Measurements from ENCODE around the gene TMEM72. TPM values are rescaled to one million over a fixed set of nuclear protein-coding genes. Genes with fewer than 3 reads are reported as not detected.

Gene TMEM72
- total RNA-seq, 6 donors from 2014 or later: 0.06 TPM; not detected in 5

GRCh38 chr10:44913350-44914081, 2.4 kb downstream of the TMEM72 start:
- WGBS, 2 donors: 64 to 66% methylated on average over 6 to 12 of the region's 12 CpGs
- TF ChIP-seq CTCF (IDR thresholded peaks at IDR 0.05): no peak
- no peak for TF ChIP-seq POLR2AphosphoS5 (IDR thresholded peaks at IDR 0.05)
- no peak for DNase-seq
- ATAC-seq (ENCODE audit: low FRiP score in 2 of 2): no peak
- no peaks in the 10 kb centered on the region for H3K36me3 ChIP-seq
- H3K27ac ChIP-seq: no peak overlapping the region
- H3K9me3 ChIP-seq: no peaks in the 10 kb centered on the region
- H3K27me3 ChIP-seq: no peaks in the 10 kb centered on the region
- H3K4me1 ChIP-seq: peaks cover 10 to 36% (median 22%) of the 10 kb centered on the region in 4 donors
- H3K4me3 ChIP-seq: no peak overlapping the region

DNA sequence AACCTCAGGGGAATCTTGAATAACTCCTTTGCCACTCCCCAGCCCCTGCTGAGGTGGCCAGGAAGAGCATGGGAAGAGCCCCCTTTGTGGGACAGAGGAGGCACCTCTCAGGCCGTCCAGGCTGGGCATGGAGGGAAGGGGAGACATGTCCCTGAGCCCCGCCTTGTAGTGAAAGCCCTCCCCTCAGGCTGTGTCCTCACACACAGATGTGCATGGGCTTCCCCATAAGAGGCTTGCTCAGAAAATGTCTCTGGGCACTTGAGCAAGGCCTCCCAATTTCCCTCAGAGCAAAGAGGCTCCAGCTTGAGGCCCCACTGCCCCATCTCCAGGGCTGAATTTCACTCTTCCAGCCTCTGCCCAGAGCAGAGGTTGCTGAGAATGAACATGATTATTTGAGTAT, 3.8 kb downstream of the TMEM72 start:
- no peaks in the 10 kb centered on the region for H3K36me3 ChIP-seq
- no peak overlapping the region for H3K27ac ChIP-seq
- TF ChIP-seq POLR2A (IDR thresholded peaks at IDR 0.05) (no peak), POLR2AphosphoS5 (IDR thresholded peaks at IDR 0.05) (no peak), CTCF (IDR thresholded peaks at IDR 0.05) (no peak)
- no peak overlapping the region for H3K4me3 ChIP-seq
- peaks cover 10 to 36% (median 20%) of the 10 kb centered on the region in 4 donors for H3K4me1 ChIP-seq
- no peaks in the 10 kb centered on the region for H3K9me3 ChIP-seq
- DNase-seq (no peak), ATAC-seq (ENCODE audit: low FRiP score in 2 of 2) (no peak)
- no peaks in the 10 kb centered on the region for H3K27me3 ChIP-seq
- 86 to 100% methylated on average over 2 of the region's 2 CpGs for WGBS, 2 donors

DNA sequence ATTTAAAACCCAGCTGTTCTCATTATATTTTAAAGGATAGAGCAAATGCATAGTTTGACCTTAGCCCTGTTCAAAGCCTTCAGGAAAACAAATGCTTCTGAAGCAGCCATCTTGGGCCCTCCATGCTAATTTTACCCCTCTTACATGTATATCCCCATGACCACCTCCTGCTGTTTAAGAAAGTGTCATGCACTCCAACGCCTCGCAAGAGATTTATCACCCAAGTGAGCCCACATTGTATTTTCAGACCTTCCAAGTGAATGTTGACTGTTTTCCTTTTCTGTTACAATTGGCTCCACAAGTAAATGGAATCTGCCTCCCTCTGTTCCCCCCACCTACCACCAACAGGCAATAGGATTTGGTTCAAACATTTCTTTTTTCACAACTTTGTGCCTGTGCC, 5.3 kb downstream of the TMEM72 start:
- WGBS, 2 donors: 92% methylated on average over 2 of the region's 2 CpGs

DNA sequence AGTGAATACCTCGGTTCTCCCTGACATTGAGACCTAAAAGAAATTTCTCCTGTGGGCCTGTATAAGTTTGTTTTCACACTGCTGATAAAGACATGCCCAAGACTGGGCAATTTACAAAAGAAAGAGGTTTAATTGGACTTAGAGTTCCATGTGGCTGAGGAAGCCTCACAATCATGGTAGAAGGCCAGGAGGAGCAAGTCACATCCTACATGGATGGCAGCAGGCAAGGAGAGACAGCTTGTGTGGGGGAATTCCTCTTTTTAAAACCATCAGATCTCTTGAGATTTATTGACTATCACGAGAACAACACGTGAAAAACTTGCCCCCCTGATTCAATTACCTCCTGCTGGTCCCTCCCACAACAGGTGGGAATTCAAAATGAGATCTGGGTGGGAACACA, 6.7 kb downstream of the TMEM72 start:
- ATAC-seq (ENCODE audit: low FRiP score in 2 of 2): no peak
- Histone ChIP-seq H3K36me3 (no peaks in the 10 kb centered on the region), H3K4me3 (no peak overlapping the region), H3K27me3 (no peaks in the 10 kb centered on the region), H3K27ac (no peak overlapping the region), H3K4me1 (peaks cover 5 to 17% (median 11%) of the 10 kb centered on the region in 4 donors), H3K9me3 (no peaks in the 10 kb centered on the region)
- no peak for DNase-seq
- 82 to 92% methylated on average over 3 of the region's 3 CpGs for WGBS, 2 donors
- TF ChIP-seq POLR2A (IDR thresholded peaks at IDR 0.05): no peak
- no peak for TF ChIP-seq CTCF (IDR thresholded peaks at IDR 0.05)
- no peak for TF ChIP-seq EP300 (IDR thresholded peaks at IDR 0.05)

More for the DNA sequence above, 5.3 kb downstream of the TMEM72 start:
- H3K27ac ChIP-seq: no peak overlapping the region
- no peaks in the 10 kb centered on the region for H3K9me3 ChIP-seq
- ATAC-seq (ENCODE audit: low FRiP score in 2 of 2) (no peak), DNase-seq (no peak)
- peaks cover 6 to 28% (median 12%) of the 10 kb centered on the region in 4 donors for H3K4me1 ChIP-seq
- H3K36me3 ChIP-seq: no peaks in the 10 kb centered on the region
- no peaks in the 10 kb centered on the region for H3K27me3 ChIP-seq
- H3K4me3 ChIP-seq: no peak overlapping the region
- TF ChIP-seq CTCF (IDR thresholded peaks at IDR 0.05): no peak
- no peak for TF ChIP-seq EP300 (IDR thresholded peaks at IDR 0.05)
- TF ChIP-seq POLR2A (IDR thresholded peaks at IDR 0.05): no peak
- no peak for TF ChIP-seq POLR2AphosphoS5 (IDR thresholded peaks at IDR 0.05)

DNA sequence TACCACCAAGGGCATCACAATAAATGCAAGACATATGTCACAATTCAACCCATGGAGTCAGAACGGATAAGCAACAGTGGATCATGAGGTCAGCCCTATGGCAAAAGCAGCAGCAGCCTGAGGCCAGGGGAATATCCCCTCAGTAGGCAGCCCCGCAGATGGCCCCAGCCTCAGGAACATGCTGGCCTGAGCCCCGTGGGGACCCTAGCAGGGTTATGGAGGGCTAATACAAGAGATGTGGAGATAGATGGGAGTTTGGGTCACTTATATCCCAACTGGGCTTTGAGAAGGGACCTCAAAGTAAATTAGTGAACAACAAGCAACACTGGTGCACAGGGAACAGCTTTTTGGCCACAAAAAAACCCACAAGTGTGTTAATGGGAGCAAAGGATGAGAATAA, 9.1 kb downstream of the TMEM72 start:
- Histone ChIP-seq H3K4me3 (no peak overlapping the region), H3K27me3 (no peaks in the 10 kb centered on the region), H3K36me3 (no peaks in the 10 kb centered on the region), H3K4me1 (no peaks in the 10 kb centered on the region), H3K27ac (no peak overlapping the region), H3K9me3 (no peaks in the 10 kb centered on the region)
- ATAC-seq (ENCODE audit: low FRiP score in 2 of 2): no peak
- no peak for DNase-seq
- 83 to 90% methylated on average over 3 of the region's 3 CpGs for WGBS, 2 donors
- no peak for TF ChIP-seq POLR2A (IDR thresholded peaks at IDR 0.05)
- TF ChIP-seq CTCF (IDR thresholded peaks at IDR 0.05): no peak
- no peak for TF ChIP-seq EP300 (IDR thresholded peaks at IDR 0.05)
- no peak for TF ChIP-seq POLR2AphosphoS5 (IDR thresholded peaks at IDR 0.05)

Measured in upper lobe of left lung (tissue), 6 donors.